ENCODE measurements around the gene RNF212B.

DNA sequence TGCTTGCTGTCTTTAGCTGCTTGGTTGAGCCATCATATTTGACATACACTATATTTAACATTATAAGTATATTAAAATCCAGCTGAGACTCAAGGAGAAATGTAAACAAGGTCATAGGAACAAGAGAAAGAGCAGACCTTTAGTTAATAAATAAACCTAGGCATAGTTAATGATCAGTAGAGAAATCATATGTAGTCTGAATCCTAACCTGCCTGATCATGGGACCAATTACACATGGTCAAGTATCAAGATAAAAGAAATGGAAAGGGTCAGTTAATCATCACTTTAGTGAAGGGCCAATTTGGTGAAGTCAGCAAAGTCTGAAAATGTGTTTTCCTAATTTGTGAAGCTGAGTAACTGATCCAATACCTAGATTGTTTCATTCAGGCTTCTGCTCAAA, 7.5 kb downstream of the RNF212B start:
- TF ChIP-seq CTCF (IDR thresholded peaks at IDR 0.05) (no peak), POLR2A (IDR thresholded peaks at IDR 0.05; ENCODE audit: low read length) (no peak), RCOR1 (IDR thresholded peaks at IDR 0.05; ENCODE audit: low read depth, low read length) (no peak), EP300 (IDR thresholded peaks at IDR 0.05) (no peak), MAFK (IDR thresholded peaks at IDR 0.05; ENCODE audit: partially characterized antibody) (no peak)
